HepG2 (cell line): Measurements from ENCODE around the gene HUNK. TPM values are rescaled to one million over a fixed set of nuclear protein-coding genes. Genes with fewer than 3 reads are reported as not detected.

Experiments
- ATF6 ChIP-seq: sonication (generic); formaldehyde crosslinking; conservative IDR thresholded peaks from 2 replicates; pipeline ENCODE4 v1.4.0; 2020; ENCODE audit warnings: missing genetic modification reagents
- CENPX ChIP-seq: sonication (generic); formaldehyde crosslinking; IDR thresholded peaks from 2 replicates; pipeline ENCODE4 v1.9.0; 2021; ENCODE audit warnings: mild to moderate bottlenecking, missing genetic modification reagents, moderate library complexity
- CHD2 ChIP-seq: IDR thresholded peaks from 2 replicates; pipeline ENCODE4 v1.6.1; 2011; ENCODE audit warnings: low read depth, low read length, improper control_type of control experiment
- ELF4 ChIP-seq: sonication (generic); formaldehyde crosslinking; IDR thresholded peaks from 2 replicates; pipeline ENCODE4 v1.5.0; 2020; ENCODE audit warnings: missing genetic modification reagents, mild to moderate bottlenecking, moderate library complexity, borderline replicate concordance
- HDAC1 ChIP-seq: sonication (generic); formaldehyde crosslinking; IDR thresholded peaks from 2 replicates; pipeline ENCODE4 v1.5.1; 2020; ENCODE audit warnings: mild to moderate bottlenecking, missing genetic modification reagents
- HMG20A ChIP-seq: IDR thresholded peaks from 2 replicates; pipeline ENCODE4 v1.6.1; 2016; ENCODE audit warnings: borderline replicate concordance
- HNF4G ChIP-seq, 2 experiments: sonication (generic) in 1 of 2; formaldehyde crosslinking in 1 of 2; IDR thresholded peaks; 2 replicates each; pipeline versions ENCODE4 v1.4.0 to v1.6.1; 2011 to 2020; ENCODE audit warnings: borderline replicate concordance in 2 of 2, low read depth in 2 of 2, mild to moderate bottlenecking in 2 of 2, low read length in 1 of 2, missing genetic modification reagents in 1 of 2, moderate library complexity in 1 of 2
- LCORL ChIP-seq, 2 experiments: fragments of 450-650 bp in 1 of 2; sonication (generic) in 1 of 2; formaldehyde crosslinking in 1 of 2; IDR thresholded peaks; 2 replicates each; pipeline versions ENCODE4 v1.5.0 to v1.6.1; 2017 to 2020; ENCODE audit warnings: antibody characterized with exemption in 1 of 2, missing genetic modification reagents in 1 of 2
- MTA1 ChIP-seq: sonication (generic); formaldehyde crosslinking; IDR thresholded peaks from 2 replicates; pipeline ENCODE4 v1.4.0; 2020; ENCODE audit warnings: missing genetic modification reagents, mild to moderate bottlenecking, borderline replicate concordance
- NCOR1 ChIP-seq: fragments of 200-600 bp; sonication (generic); IDR thresholded peaks from 2 replicates; pipeline ENCODE4 v1.7.0; 2017; ENCODE audit warnings: antibody characterized with exemption, low read length, borderline replicate concordance
- PTBP1 ChIP-seq: fragments of 200-400 bp; formaldehyde crosslinking; IDR thresholded peaks from 2 replicates; pipeline ENCODE4 v1.6.1; 2018; ENCODE audit warnings: low read length, low read depth; ENCODE audit not compliant: poor library complexity, severe bottlenecking
- ZBTB37 ChIP-seq: sonication (generic); formaldehyde crosslinking; IDR thresholded peaks from 2 replicates; pipeline ENCODE4 v1.4.0; 2020; ENCODE audit warnings: mild to moderate bottlenecking, missing genetic modification reagents
- ZBTB40 ChIP-seq, 2 experiments: fragments of 450-650 bp in 1 of 2; sonication (generic) in 1 of 2; formaldehyde crosslinking in 1 of 2; IDR thresholded peaks; 2 replicates each; pipeline versions ENCODE4 v1.6.1 to v1.8.0; 2016 to 2022; ENCODE audit warnings: antibody characterized with exemption in 1 of 2, mild to moderate bottlenecking in 1 of 2, missing genetic modification reagents in 1 of 2
- ZNF263 ChIP-seq: sonication (generic); formaldehyde crosslinking; IDR thresholded peaks from 2 replicates; pipeline ENCODE4 v1.4.0; 2020; ENCODE audit warnings: missing genetic modification reagents
- ZNF644 ChIP-seq: IDR thresholded peaks from 2 replicates; pipeline ENCODE4 v1.6.1; 2016; ENCODE audit warnings: low read depth
- polyA plus RNA-seq, 8 experiments: library from polyadenylated mRNA; depleted of rRNA in 3 of 8; stranded (reverse) in 7 of 8; unstranded in 1 of 8; fragments of >200 nt; fragmentation: Illumina TruSeq in 4 of 8; extraction: Trizol in 4 of 8; gene quantifications; 2 replicates each; pipeline versions ENCODE4 v1.2.1 to v1.2.3, GENCODE V29; 2011 to 2016; ENCODE audit warnings: low read depth in 4 of 8, missing spikeins in 1 of 8, mixed read lengths in 1 of 8; ENCODE audit not compliant: insufficient read depth in 1 of 8
- total RNA-seq, 5 experiments: library from RNA; depleted of rRNA; stranded (reverse); fragments of >200 nt; fragmentation: Illumina TruSeq; extraction: Trizol; gene quantifications; 2 replicates each; pipeline ENCODE4 v1.2.3, GENCODE V29; 2016; ENCODE audit warnings: low read depth in 1 of 5

Gene HUNK
- total and polyA plus RNA-seq, 2 of the 13 experiments (the other 11 are each of a cell fraction or from before 2014, with no cell fraction given) = 1.8 to 1.9 TPM

- TF ChIP-seq MTA1 (CRISPR knock-in tag) = no peak
- TF ChIP-seq ZNF263 (CRISPR knock-in tag) = no peak
- TF ChIP-seq CHD2 = no peak
- no peak for TF ChIP-seq NCOR1
- peak; percentile 23; the same call in 1 of the 2 replicates for TF ChIP-seq HMG20A (CRISPR knock-in tag)
- TF ChIP-seq HDAC1 = peak; percentile 41; the same call in 1 of the 2 replicates
- no peak for TF ChIP-seq ELF4 (CRISPR knock-in tag)
- no peak for TF ChIP-seq ZBTB37 (CRISPR knock-in tag)
- TF ChIP-seq ZBTB40 (IDR thresholded peaks at IDR 0.05) = no peak
- no peak for TF ChIP-seq ZBTB40 (CRISPR knock-in tag; IDR thresholded peaks at IDR 0.05)
- no peak for TF ChIP-seq ATF6 (CRISPR knock-in tag)
- TF ChIP-seq ZNF644 (CRISPR knock-in tag) = 0 out of 2 replicates have a peak, but pooled peaks have one; percentile 15
- TF ChIP-seq CENPX (CRISPR knock-in tag) = no peak
- TF ChIP-seq PTBP1 = no peak
- TF ChIP-seq HNF4G (IDR thresholded peaks at IDR 0.05; ENCODE audit: borderline replicate concordance, low read depth, low read length) = peak; percentile 63; the same call in 1 of the 2 replicates
- TF ChIP-seq HNF4G (CRISPR knock-in tag; IDR thresholded peaks at IDR 0.05; ENCODE audit: borderline replicate concordance, low read depth) = no peak
- TF ChIP-seq LCORL (IDR thresholded peaks at IDR 0.05) = no peak
- no peak for TF ChIP-seq LCORL (CRISPR knock-in tag; IDR thresholded peaks at IDR 0.05)
Measured at GRCh38 chr21:31895077-31895835, 22.4 kb downstream of the HUNK start (continued).
